Glutamatergic neuron (in vitro differentiated cells): ENCODE data around the gene BCL2L11. TPM values are rescaled to one million over a fixed set of nuclear protein-coding genes. Genes with fewer than 3 reads are reported as not detected.

ENCODE experiments used
- DNase-seq: peaks from one replicate; pipeline ENCODE4 v3.0.0; 2022
- H3K27ac Mint-ChIP-seq: one replicate; pipeline ENCODE4 v1.8.0; 2020; ENCODE audit warnings: mild to moderate bottlenecking, mixed read lengths, inconsistent platforms; ENCODE audit not compliant: unreplicated experiment
- H3K27me3 Mint-ChIP-seq: one replicate; pipeline ENCODE4 v1.8.0; 2020; ENCODE audit warnings: mild to moderate bottlenecking, moderate library complexity, mixed read lengths, inconsistent platforms; ENCODE audit not compliant: unreplicated experiment
- H3K36me3 Mint-ChIP-seq: one replicate; pipeline ENCODE4 v1.8.0; 2020; ENCODE audit warnings: mild to moderate bottlenecking, mixed read lengths, inconsistent platforms; ENCODE audit not compliant: unreplicated experiment
- H3K4me1 Mint-ChIP-seq: one replicate; pipeline ENCODE4 v1.8.0; 2020; ENCODE audit warnings: mild to moderate bottlenecking, low read depth, mixed read lengths, inconsistent platforms; ENCODE audit not compliant: unreplicated experiment
- H3K4me3 Mint-ChIP-seq: one replicate; pipeline ENCODE4 v1.8.0; 2020; ENCODE audit warnings: mild to moderate bottlenecking, mixed read lengths, inconsistent platforms; ENCODE audit not compliant: unreplicated experiment
- H3K9me3 Mint-ChIP-seq: one replicate; pipeline ENCODE4 v1.8.0; 2020; ENCODE audit warnings: mild to moderate bottlenecking, moderate library complexity, mixed read lengths, inconsistent platforms; ENCODE audit not compliant: unreplicated experiment
- total RNA-seq: library from RNA; stranded (reverse); fragmentation: NEBNext Ultra II Directional; extraction: Animal tissue kit (Norgen Biotek cat#: 25700); gene quantifications from one replicate; pipeline ENCODE4 v1.2.1, GENCODE V29; 2021; ENCODE audit not compliant: unreplicated experiment
- TF ChIP-seq, protein P1 (sequence below): fragments of 200-600 bp; sonication (generic); IDR thresholded peaks from one replicate; pipeline ENCODE4 v1.5.0; 2021; ENCODE audit not compliant: partially characterized antibody, unreplicated experiment

Gene BCL2L11
- total RNA-seq, 1 donor from 2014 or later, result 20.0 TPM

DNA sequence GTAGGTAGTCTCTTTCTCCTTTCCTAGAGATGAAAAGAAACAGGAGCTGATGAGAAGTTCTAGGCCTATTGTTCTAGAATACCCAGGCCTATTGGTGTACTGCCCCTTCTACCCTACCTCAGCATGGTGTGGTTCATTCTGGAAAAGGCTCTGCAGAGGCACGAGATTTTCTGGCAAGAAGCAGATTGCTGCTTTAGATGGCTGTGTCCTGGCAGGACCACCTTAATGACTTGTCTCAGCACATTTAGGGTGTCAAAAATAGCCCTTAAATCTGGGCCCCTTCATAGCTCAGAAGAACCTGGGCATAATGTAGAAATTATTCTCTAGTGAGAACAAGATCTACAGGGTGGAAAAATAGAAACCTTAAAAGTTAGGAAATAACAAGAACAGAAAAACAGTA, 87.9 kb downstream of the BCL2L11 start:
- Mint-ChIP-seq H3K4me1 (no peaks in the 10 kb centered on the region), H3K9me3 (peaks cover 2% of the 10 kb centered on the region), H3K27me3 (peaks cover 3% of the 10 kb centered on the region), H3K36me3 (no peaks in the 10 kb centered on the region), H3K4me3 (no peak overlapping the region), H3K27ac (no peak overlapping the region)
- no peak for DNase-seq
- TF ChIP-seq, protein P1, sequence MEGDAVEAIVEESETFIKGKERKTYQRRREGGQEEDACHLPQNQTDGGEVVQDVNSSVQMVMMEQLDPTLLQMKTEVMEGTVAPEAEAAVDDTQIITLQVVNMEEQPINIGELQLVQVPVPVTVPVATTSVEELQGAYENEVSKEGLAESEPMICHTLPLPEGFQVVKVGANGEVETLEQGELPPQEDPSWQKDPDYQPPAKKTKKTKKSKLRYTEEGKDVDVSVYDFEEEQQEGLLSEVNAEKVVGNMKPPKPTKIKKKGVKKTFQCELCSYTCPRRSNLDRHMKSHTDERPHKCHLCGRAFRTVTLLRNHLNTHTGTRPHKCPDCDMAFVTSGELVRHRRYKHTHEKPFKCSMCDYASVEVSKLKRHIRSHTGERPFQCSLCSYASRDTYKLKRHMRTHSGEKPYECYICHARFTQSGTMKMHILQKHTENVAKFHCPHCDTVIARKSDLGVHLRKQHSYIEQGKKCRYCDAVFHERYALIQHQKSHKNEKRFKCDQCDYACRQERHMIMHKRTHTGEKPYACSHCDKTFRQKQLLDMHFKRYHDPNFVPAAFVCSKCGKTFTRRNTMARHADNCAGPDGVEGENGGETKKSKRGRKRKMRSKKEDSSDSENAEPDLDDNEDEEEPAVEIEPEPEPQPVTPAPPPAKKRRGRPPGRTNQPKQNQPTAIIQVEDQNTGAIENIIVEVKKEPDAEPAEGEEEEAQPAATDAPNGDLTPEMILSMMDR, result no peak

DNA sequence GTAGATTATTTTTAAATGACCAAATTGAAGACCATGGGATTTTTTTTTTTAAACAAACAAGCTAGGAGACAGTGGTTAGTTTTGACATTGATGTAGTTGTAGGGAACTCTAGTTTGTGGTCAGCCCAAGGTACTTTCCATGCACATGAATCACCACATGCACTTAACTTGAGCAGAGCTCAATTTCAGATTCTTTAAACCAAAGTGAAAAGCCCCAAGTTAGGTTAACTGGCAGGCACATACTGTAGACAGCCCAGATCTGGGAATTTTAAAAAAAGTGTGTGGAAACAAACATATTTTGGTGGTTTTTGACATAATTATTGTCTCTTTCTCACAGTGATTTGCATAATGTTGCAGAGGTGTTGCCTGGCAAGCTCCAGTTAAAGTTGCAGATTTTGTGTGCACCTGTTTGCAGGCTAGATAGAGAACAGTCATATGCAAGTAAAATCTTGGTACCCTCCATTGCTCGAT, 88.4 kb downstream of the BCL2L11 start:
- H3K9me3 Mint-ChIP-seq, result peaks cover 2% of the 10 kb centered on the region
- no peak overlapping the region for H3K27ac Mint-ChIP-seq
- H3K4me3 Mint-ChIP-seq, result no peak overlapping the region
- TF ChIP-seq, protein P1, result no peak
- H3K36me3 Mint-ChIP-seq, result peaks cover 3% of the 10 kb centered on the region
- H3K4me1 Mint-ChIP-seq, result no peaks in the 10 kb centered on the region
- peaks cover 3% of the 10 kb centered on the region for H3K27me3 Mint-ChIP-seq
- DNase-seq, result no peak

DNA sequence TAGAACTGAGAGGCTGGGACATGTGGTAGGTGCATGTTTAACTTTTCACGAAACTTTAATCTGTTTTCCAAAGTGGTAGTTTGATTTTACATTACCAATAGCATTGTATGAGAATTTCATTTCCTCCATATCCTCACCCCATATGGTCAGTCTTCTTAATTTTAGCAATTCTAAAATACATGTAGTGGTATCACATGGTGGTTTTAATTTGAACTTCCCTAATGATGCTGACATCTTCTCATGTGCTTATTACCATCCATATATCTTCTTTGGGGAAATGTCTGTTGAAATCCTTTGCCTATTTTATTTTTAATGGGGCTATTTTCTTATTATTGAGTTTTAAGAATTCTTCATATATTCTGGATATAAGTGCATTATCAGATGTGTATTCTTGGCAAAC, 89.3 kb downstream of the BCL2L11 start:
- Mint-ChIP-seq H3K27me3 (peaks cover 3% of the 10 kb centered on the region), H3K36me3 (peaks cover 12% of the 10 kb centered on the region), H3K4me1 (no peaks in the 10 kb centered on the region), H3K4me3 (no peak overlapping the region), H3K27ac (no peak overlapping the region), H3K9me3 (peaks cover 2% of the 10 kb centered on the region)
- no peak for DNase-seq
- TF ChIP-seq, protein P1, result no peak

DNA sequence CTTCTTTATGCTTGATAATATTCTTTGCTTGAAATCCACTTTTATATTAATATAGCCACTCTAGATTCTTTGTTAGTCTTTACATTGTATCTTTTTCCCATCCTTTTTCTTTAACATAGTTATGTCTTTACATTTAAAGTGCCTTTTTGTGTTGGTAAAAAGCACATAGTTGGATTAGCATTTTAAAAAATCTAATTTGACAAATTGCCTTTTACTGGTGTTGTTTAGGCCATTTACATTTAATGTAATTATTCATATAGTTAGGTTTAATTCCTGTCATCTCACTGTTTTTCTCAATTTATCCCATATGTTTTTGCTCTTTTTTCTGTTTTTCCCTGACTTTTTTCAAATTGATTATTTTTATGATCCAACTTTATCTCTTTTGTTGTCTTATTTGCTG, 93.2 kb downstream of the BCL2L11 start:
- peaks cover 3% of the 10 kb centered on the region for H3K27me3 Mint-ChIP-seq
- H3K36me3 Mint-ChIP-seq, result peaks cover 12% of the 10 kb centered on the region
- TF ChIP-seq, protein P1, result no peak
- H3K27ac Mint-ChIP-seq, result no peak overlapping the region
- DNase-seq, result no peak
- no peaks in the 10 kb centered on the region for H3K4me1 Mint-ChIP-seq
- H3K4me3 Mint-ChIP-seq, result no peak overlapping the region
- peaks cover 9% of the 10 kb centered on the region for H3K9me3 Mint-ChIP-seq

DNA sequence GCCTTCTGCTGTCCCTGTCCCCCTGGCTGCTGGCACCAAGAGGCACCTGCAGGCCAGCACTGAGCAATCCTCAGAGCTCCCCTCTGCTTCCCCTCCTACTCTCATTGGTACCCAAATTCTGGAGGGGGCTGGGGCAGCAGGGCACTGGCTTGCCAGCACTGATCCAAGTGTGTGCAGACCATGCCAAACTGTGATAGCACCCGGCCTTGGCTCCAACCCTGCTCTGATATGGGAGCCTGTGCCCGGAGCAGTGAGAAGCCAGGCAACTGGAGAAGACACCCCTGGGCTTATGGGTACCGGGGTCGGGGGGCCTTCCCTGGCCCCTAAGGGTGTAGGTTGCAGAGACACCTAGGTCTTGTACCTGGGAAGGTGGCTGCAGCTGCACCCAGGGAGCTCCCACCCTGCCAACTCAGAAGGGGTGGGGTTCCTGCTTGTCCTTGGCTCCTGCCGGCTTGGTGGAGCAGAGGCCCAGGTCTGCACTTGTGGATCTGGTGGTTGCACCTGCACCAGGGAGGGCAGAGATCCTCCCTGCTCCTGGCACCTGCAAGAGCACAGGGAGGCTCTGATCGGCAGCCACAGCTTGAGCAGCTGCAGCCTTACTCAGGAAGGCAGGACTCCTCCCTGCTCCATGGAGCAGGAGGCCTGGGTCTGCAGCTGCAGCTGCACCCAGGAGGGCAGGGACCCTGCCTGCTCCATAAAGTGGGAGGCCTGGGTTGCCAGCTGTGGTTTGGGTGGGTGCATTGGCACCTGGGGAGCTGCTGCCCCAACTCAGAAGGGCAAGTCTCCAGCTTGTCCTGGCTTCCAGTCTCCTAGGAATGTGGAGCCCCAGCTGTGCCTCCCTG, 96.3 kb downstream of the BCL2L11 start:
- TF ChIP-seq, protein P1, result no peak
- Mint-ChIP-seq H3K4me3 (no peak overlapping the region), H3K27me3 (peaks cover 2% of the 10 kb centered on the region), H3K9me3 (peaks cover 7% of the 10 kb centered on the region), H3K36me3 (peaks cover 12% of the 10 kb centered on the region), H3K4me1 (peaks cover 5% of the 10 kb centered on the region), H3K27ac (no peak overlapping the region)
- no peak for DNase-seq
